ENCODE results near the gene TMEM134. TPM values are rescaled to one million over a fixed set of nuclear protein-coding genes. Genes with fewer than 3 reads are reported as not detected.

Gene TMEM134, protein sequence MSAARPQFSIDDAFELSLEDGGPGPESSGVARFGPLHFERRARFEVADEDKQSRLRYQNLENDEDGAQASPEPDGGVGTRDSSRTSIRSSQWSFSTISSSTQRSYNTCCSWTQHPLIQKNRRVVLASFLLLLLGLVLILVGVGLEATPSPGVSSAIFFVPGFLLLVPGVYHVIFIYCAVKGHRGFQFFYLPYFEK
- polyA plus RNA-seq (2012; ENCODE audit: insufficient read length, low read depth): 36.0 TPM

DNA sequence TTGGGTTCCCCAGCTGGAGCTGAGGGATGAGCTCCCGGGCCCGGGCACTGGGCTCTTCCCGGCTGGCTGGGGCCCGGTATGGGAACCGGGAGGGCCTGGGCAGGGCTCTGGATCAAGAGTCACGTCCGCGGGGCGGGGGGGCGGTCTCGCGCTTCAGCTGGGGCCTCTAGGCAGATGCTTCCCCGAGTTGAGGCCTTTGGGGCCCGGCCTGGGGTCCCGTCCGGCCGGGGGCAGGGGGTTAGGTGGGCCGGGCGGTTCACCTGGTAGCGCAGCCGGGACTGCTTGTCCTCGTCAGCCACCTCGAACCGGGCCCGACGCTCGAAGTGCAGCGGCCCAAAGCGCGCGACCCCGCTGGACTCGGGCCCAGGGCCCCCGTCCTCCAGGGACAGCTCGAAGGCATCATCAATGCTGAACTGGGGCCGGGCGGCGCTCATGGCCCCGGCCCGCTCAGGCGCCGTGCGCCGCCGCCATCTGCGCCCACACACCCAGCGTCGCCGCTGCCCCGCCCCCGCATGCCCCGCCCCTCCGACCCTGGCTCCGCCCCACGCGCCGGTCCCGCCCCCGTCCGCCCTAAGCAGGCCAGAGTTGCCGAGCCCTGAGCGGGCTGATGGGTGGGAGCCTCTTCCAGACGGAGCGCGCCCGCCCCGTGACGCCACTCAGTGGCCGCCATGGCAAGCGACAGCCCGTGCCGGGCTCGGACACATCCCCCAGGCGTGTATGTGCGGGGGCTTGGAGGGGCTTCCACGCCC lies at the start of gene TMEM134:
Gene TMEM134, minus strand, starts transcription at position 493 of the 749 bp plus-strand sequence. Its CDS starts 59 bp downstream, at position 434.
- TF ChIP-seq FOXP2 (optimal IDR thresholded peaks at IDR 0.05; ENCODE audit: borderline replicate concordance, extremely low read depth, extremely low read length, insufficient read depth) (peak; percentile 83), TAF1 (IDR thresholded peaks at IDR 0.05; ENCODE audit: borderline replicate concordance, insufficient read depth, low read length) (0 out of 2 replicates have a peak, but pooled peaks have one; percentile 75), POLR2AphosphoS5 (IDR thresholded peaks at IDR 0.05; ENCODE audit: low read depth, low read length) (peak; percentile 84), SIN3A (IDR thresholded peaks at IDR 0.05; ENCODE audit: borderline replicate concordance, insufficient read depth, low read length) (peak; percentile 60; the same call in 1 of the 2 replicates)
- TF ChIP-seq, protein P1, sequence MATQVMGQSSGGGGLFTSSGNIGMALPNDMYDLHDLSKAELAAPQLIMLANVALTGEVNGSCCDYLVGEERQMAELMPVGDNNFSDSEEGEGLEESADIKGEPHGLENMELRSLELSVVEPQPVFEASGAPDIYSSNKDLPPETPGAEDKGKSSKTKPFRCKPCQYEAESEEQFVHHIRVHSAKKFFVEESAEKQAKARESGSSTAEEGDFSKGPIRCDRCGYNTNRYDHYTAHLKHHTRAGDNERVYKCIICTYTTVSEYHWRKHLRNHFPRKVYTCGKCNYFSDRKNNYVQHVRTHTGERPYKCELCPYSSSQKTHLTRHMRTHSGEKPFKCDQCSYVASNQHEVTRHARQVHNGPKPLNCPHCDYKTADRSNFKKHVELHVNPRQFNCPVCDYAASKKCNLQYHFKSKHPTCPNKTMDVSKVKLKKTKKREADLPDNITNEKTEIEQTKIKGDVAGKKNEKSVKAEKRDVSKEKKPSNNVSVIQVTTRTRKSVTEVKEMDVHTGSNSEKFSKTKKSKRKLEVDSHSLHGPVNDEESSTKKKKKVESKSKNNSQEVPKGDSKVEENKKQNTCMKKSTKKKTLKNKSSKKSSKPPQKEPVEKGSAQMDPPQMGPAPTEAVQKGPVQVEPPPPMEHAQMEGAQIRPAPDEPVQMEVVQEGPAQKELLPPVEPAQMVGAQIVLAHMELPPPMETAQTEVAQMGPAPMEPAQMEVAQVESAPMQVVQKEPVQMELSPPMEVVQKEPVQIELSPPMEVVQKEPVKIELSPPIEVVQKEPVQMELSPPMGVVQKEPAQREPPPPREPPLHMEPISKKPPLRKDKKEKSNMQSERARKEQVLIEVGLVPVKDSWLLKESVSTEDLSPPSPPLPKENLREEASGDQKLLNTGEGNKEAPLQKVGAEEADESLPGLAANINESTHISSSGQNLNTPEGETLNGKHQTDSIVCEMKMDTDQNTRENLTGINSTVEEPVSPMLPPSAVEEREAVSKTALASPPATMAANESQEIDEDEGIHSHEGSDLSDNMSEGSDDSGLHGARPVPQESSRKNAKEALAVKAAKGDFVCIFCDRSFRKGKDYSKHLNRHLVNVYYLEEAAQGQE (IDR thresholded peaks at IDR 0.05; ENCODE audit: insufficient read depth in 1 of 2, low read depth in 2 of 2, low read length in 2 of 2): 0 out of 4 replicates have a peak, but pooled peaks of 1 of the 2 experiments have one; percentile 27

DNA sequence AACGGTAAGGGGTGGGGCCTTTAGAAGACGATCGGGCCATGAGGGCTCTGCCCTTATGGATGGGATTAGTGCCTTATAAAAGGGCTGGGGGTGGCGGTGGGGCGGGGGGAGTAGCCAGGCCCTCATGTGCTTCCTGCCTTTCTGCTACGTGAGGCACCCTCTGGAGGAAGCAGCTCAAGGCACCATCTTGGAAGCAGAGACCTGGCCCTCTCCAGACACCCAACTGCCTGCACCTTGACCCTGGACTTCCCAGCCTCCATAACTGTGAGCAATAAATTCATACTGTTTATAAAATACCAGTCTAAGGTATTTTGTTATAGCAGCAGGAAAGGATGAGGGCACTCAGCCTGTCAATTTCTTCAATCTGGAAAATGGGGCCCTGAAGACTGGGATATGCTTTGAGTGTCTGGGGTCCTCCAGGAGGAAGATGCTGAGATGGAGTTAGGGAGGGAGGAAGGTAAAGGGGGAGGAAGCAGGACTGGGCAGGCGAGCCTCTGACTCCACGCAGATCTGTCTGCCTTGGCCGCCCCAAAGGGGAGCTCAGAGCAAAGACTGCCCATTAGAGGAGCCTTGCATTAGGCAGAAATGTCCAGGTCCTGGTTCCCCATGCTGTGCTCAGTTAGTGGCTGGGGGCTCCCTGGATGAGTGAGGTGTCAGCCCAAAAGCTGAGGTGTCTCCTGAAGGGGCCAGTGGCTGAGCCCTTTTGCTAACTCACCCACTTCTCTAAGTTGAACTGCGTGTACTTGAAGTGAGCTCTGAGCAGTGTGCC lies 48.9 kb upstream of the TMEM134 start:
- TF ChIP-seq SIN3A (IDR thresholded peaks at IDR 0.05; ENCODE audit: borderline replicate concordance, insufficient read depth, low read length) (no peak), POLR2AphosphoS5 (IDR thresholded peaks at IDR 0.05; ENCODE audit: low read depth, low read length) (no peak), FOXP2 (optimal IDR thresholded peaks at IDR 0.05; ENCODE audit: borderline replicate concordance, extremely low read depth, extremely low read length, insufficient read depth) (no peak), TAF1 (IDR thresholded peaks at IDR 0.05; ENCODE audit: borderline replicate concordance, insufficient read depth, low read length) (no peak)
- TF ChIP-seq, protein P1 (IDR thresholded peaks at IDR 0.05; ENCODE audit: insufficient read depth in 1 of 2, low read depth in 2 of 2, low read length in 2 of 2): no peak

DNA sequence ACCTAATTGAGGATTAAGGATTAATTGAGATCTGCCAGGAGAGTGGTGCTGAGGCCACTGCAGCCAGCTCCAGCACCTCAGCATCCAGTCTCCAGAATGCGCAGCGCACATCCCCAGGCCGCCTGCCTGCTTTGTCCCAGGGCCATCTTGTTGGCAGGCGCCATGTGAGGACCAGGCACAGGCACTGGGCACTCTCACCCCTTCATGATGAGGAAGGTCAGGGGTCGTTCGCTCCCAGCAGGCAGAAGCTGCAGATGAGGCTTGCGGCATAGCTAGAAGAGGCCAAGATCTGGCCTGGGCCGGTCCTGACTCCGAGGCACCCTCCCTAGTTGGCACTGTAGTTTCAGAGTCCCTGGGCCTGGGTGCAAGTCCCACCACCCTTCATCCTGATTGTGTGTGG lies 47.8 kb upstream of the TMEM134 start:
- TF ChIP-seq TAF1 (IDR thresholded peaks at IDR 0.05; ENCODE audit: borderline replicate concordance, insufficient read depth, low read length) (no peak), POLR2AphosphoS5 (IDR thresholded peaks at IDR 0.05; ENCODE audit: low read depth, low read length) (no peak), FOXP2 (optimal IDR thresholded peaks at IDR 0.05; ENCODE audit: borderline replicate concordance, extremely low read depth, extremely low read length, insufficient read depth) (no peak), SIN3A (IDR thresholded peaks at IDR 0.05; ENCODE audit: borderline replicate concordance, insufficient read depth, low read length) (no peak)
- TF ChIP-seq, protein P1 (IDR thresholded peaks at IDR 0.05; ENCODE audit: insufficient read depth in 1 of 2, low read depth in 2 of 2, low read length in 2 of 2): no peak

DNA sequence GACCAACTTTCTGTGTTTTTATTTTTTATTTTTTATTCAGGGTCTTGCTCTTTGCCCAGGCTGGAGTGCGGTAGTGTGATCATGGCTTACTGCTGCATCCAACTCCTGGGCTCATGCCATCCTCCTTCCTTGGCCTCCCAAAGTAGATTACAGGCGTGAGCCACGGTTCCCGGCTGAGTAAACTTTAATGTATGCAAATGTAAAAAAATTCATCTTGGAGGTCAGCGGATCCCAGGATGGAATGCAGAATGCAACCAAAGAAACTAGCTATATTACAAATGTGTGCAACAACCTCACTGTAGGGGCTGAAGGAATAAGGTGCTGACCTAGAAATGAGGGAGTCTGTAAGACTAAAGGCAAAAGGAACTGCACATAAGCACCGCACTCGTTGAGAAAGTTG lies 45.1 kb upstream of the TMEM134 start:
- TF ChIP-seq SIN3A (IDR thresholded peaks at IDR 0.05; ENCODE audit: borderline replicate concordance, insufficient read depth, low read length) (no peak), TAF1 (IDR thresholded peaks at IDR 0.05; ENCODE audit: borderline replicate concordance, insufficient read depth, low read length) (no peak), POLR2AphosphoS5 (IDR thresholded peaks at IDR 0.05; ENCODE audit: low read depth, low read length) (no peak), FOXP2 (optimal IDR thresholded peaks at IDR 0.05; ENCODE audit: borderline replicate concordance, extremely low read depth, extremely low read length, insufficient read depth) (no peak)
- TF ChIP-seq, protein P1 (IDR thresholded peaks at IDR 0.05; ENCODE audit: insufficient read depth in 1 of 2, low read depth in 2 of 2, low read length in 2 of 2): no peak
